HUES48 (cell line): ENCODE results near the gene ACTL7B.
"Not testable (repeated sequence)": the region's sequence is repeated elsewhere in the genome, so short reads cannot be mapped to it uniquely, and the experiment has no call there.

Experiments
- H3K27ac ChIP-seq: one replicate; pipeline ENCODE4 v1.7.0; 2013; ENCODE audit warnings: low read depth, low read length, inconsistent platforms
- H3K27me3 ChIP-seq: 2 replicates; pipeline ENCODE4 v1.6.1; 2013; ENCODE audit warnings: mild to moderate bottlenecking, low read length; ENCODE audit not compliant: control insufficient read depth, insufficient read depth
- H3K36me3 ChIP-seq: 2 replicates; pipeline ENCODE4 v1.6.1; 2013; ENCODE audit warnings: low read length; ENCODE audit not compliant: control insufficient read depth, insufficient read depth
- H3K4me1 ChIP-seq: 2 replicates; pipeline ENCODE4 v1.6.1; 2013; ENCODE audit warnings: mild to moderate bottlenecking, low read length; ENCODE audit not compliant: control insufficient read depth, insufficient read depth
- H3K4me3 ChIP-seq: 2 replicates; pipeline ENCODE4 v1.5.1; 2013; ENCODE audit warnings: mild to moderate bottlenecking, low read depth, low read length
- H3K9ac ChIP-seq: 2 replicates; pipeline ENCODE4 v1.6.1; 2013; ENCODE audit warnings: mild to moderate bottlenecking, low read depth, low read length, moderate library complexity
- H3K9me3 ChIP-seq: 2 replicates; pipeline ENCODE4 v1.6.1; 2013; ENCODE audit warnings: low read length; ENCODE audit not compliant: control insufficient read depth, insufficient read depth

ACTL7B gene

GRCh38 chr9:108842610-108843295 is 13.0 kb downstream of the ACTL7B start:
- no peaks in the 10 kb centered on the region for H3K27me3 ChIP-seq
- H3K9ac ChIP-seq = no peak overlapping the region
- no peak overlapping the region for H3K4me3 ChIP-seq
- H3K9me3 ChIP-seq = no peaks in the 10 kb centered on the region
- H3K27ac ChIP-seq = no peak overlapping the region
- H3K4me1 ChIP-seq = no peaks in the 10 kb centered on the region
- H3K36me3 ChIP-seq = no peaks in the 10 kb centered on the region

GRCh38 chr9:108839561-108839960 is 16.2 kb downstream of the ACTL7B start:
- not testable (repeated sequence) for H3K27ac ChIP-seq, H3K27me3 ChIP-seq, H3K4me3 ChIP-seq, H3K36me3 ChIP-seq, H3K9me3 ChIP-seq, H3K4me1 ChIP-seq, H3K9ac ChIP-seq

- Histone ChIP-seq H3K36me3 (no peaks in the 10 kb centered on the region), H3K9me3 (no peaks in the 10 kb centered on the region), H3K9ac (no peak overlapping the region), H3K4me3 (no peak overlapping the region), H3K27me3 (no peaks in the 10 kb centered on the region), H3K27ac (no peak overlapping the region), H3K4me1 (peaks cover 9% of the 10 kb centered on the region; the same call in 1 of the 2 replicates)
These were observed 17.8 kb downstream of the ACTL7B start for GRCh38 chr9:108838017-108838416.

GRCh38 chr9:108837530-108837929 is 18.3 kb downstream of the ACTL7B start:
- no peak overlapping the region for H3K27ac ChIP-seq
- H3K4me1 ChIP-seq = peaks cover 9% of the 10 kb centered on the region; the same call in 1 of the 2 replicates
- no peaks in the 10 kb centered on the region for H3K27me3 ChIP-seq
- no peaks in the 10 kb centered on the region for H3K36me3 ChIP-seq
- H3K9ac ChIP-seq = no peak overlapping the region
- no peaks in the 10 kb centered on the region for H3K9me3 ChIP-seq
- H3K4me3 ChIP-seq = no peak overlapping the region

GRCh38 chr9:108836781-108837180 is 19.0 kb downstream of the ACTL7B start:
- H3K9ac ChIP-seq = no peak overlapping the region

GRCh38 chr9:108836319-108836718 is 19.5 kb downstream of the ACTL7B start:
- Histone ChIP-seq H3K4me3 (no peak overlapping the region), H3K4me1 (peaks cover 9% of the 10 kb centered on the region; the same call in 1 of the 2 replicates), H3K9me3 (no peaks in the 10 kb centered on the region), H3K27me3 (no peaks in the 10 kb centered on the region), H3K9ac (no peak overlapping the region), H3K36me3 (no peaks in the 10 kb centered on the region), H3K27ac (no peak overlapping the region)

More at GRCh38 chr9:108836781-108837180, 19.0 kb downstream of the ACTL7B start:
- no peaks in the 10 kb centered on the region for H3K9me3 ChIP-seq
- H3K27ac ChIP-seq = no peak overlapping the region
- no peak overlapping the region; the same call in 1 of the 2 replicates for H3K4me3 ChIP-seq
- no peaks in the 10 kb centered on the region for H3K27me3 ChIP-seq
- peaks cover 9% of the 10 kb centered on the region; the same call in 1 of the 2 replicates for H3K4me1 ChIP-seq
- H3K36me3 ChIP-seq = no peaks in the 10 kb centered on the region

- Histone ChIP-seq H3K27ac (peak overlapping the region; percentile 17), H3K36me3 (no peaks in the 10 kb centered on the region), H3K9ac (no peak overlapping the region), H3K4me3 (no peak overlapping the region), H3K4me1 (peaks cover 9% of the 10 kb centered on the region; the same call in 1 of the 2 replicates), H3K27me3 (no peaks in the 10 kb centered on the region), H3K9me3 (no peaks in the 10 kb centered on the region)
These were observed 20.0 kb downstream of the ACTL7B start for GRCh38 chr9:108835831-108836230.

- Histone ChIP-seq H3K36me3 (no peaks in the 10 kb centered on the region), H3K9ac (no peak overlapping the region), H3K27me3 (no peaks in the 10 kb centered on the region), H3K9me3 (no peaks in the 10 kb centered on the region), H3K4me1 (peaks cover 9% of the 10 kb centered on the region; the same call in 1 of the 2 replicates), H3K4me3 (no peak overlapping the region), H3K27ac (no peak overlapping the region)
These were observed 20.7 kb downstream of the ACTL7B start for GRCh38 chr9:108834959-108835665.

- Histone ChIP-seq H3K9ac (no peak overlapping the region), H3K9me3 (no peaks in the 10 kb centered on the region), H3K36me3 (no peaks in the 10 kb centered on the region), H3K4me3 (no peak overlapping the region), H3K27me3 (no peaks in the 10 kb centered on the region), H3K27ac (no peak overlapping the region), H3K4me1 (peaks cover 9% of the 10 kb centered on the region; the same call in 1 of the 2 replicates)
These were observed 23.6 kb downstream of the ACTL7B start for GRCh38 chr9:108832179-108832500.

GRCh38 chr9:108831496-108832178 is 24.1 kb downstream of the ACTL7B start:
- Histone ChIP-seq H3K4me1 (peaks cover 9% of the 10 kb centered on the region; the same call in 1 of the 2 replicates), H3K9me3 (no peaks in the 10 kb centered on the region)

GRCh38 chr9:108830272-108830671 is 25.5 kb downstream of the ACTL7B start:
- Histone ChIP-seq H3K27me3 (no peaks in the 10 kb centered on the region), H3K27ac (no peak overlapping the region), H3K36me3 (no peaks in the 10 kb centered on the region), H3K4me3 (no peak overlapping the region), H3K9ac (no peak overlapping the region), H3K4me1 (no peaks in the 10 kb centered on the region), H3K9me3 (no peaks in the 10 kb centered on the region)

More at GRCh38 chr9:108831496-108832178, 24.1 kb downstream of the ACTL7B start:
- H3K27me3 ChIP-seq = no peaks in the 10 kb centered on the region
- no peak overlapping the region for H3K9ac ChIP-seq
- no peaks in the 10 kb centered on the region for H3K36me3 ChIP-seq
- no peak overlapping the region for H3K4me3 ChIP-seq
- H3K27ac ChIP-seq = no peak overlapping the region
